ENCODE measurements around the gene NPAT. TPM values are rescaled to one million over a fixed set of nuclear protein-coding genes. Genes with fewer than 3 reads are reported as not detected.

NPAT gene
- total and polyA plus RNA-seq, 2 of the 13 experiments (the other 11 are each of a cell fraction or from before 2014, with no cell fraction given), result 4.4 to 11.2 TPM

GRCh38 chr11:108222574-108223347, at the start of gene NPAT, which contains the start of gene ATM (continued):
- TF ChIP-seq NFE2L2 (IDR thresholded peaks at IDR 0.05; ENCODE audit: low read length), result no peak
- no peak for TF ChIP-seq MTA3 (CRISPR knock-in tag; IDR thresholded peaks at IDR 0.05)
- TF ChIP-seq SRY (CRISPR knock-in tag; IDR thresholded peaks at IDR 0.05), result 0 out of 2 replicates have a peak, but pooled peaks have one; percentile 39
- peak; percentile 86; the same call in 1 of the 2 replicates for TF ChIP-seq KDM2A (CRISPR knock-in tag; IDR thresholded peaks at IDR 0.05; ENCODE audit: borderline replicate concordance, low read depth)
- TF ChIP-seq TBX2 (CRISPR knock-in tag; IDR thresholded peaks at IDR 0.05; ENCODE audit: borderline replicate concordance), result no peak; the same call in 1 of the 2 replicates
- TF ChIP-seq UBTF (CRISPR knock-in tag; IDR thresholded peaks at IDR 0.05), result peak; percentile 68
- peak; percentile 96 for TF ChIP-seq ELF1 (CRISPR knock-in tag; IDR thresholded peaks at IDR 0.05)
- TF ChIP-seq ZFP90 (CRISPR knock-in tag; IDR thresholded peaks at IDR 0.05; ENCODE audit: borderline replicate concordance), result 0 out of 2 replicates have a peak, but pooled peaks have one; percentile 0
- no peak for TF ChIP-seq STAT5B (CRISPR knock-in tag; IDR thresholded peaks at IDR 0.05)
- TF ChIP-seq NFKBIZ (CRISPR knock-in tag; IDR thresholded peaks at IDR 0.05), result no peak; the same call in 1 of the 2 replicates
- TF ChIP-seq ZNF460 (CRISPR knock-in tag; IDR thresholded peaks at IDR 0.05; ENCODE audit: borderline replicate concordance), result no peak; the same call in 1 of the 2 replicates
- TF ChIP-seq ZNF12 (CRISPR knock-in tag; IDR thresholded peaks at IDR 0.05), result 0 out of 2 replicates have a peak, but pooled peaks have one; percentile 18
- TF ChIP-seq ZKSCAN8 (CRISPR knock-in tag; IDR thresholded peaks at IDR 0.05; ENCODE audit: borderline replicate concordance), result no peak
- TF ChIP-seq HMGXB4 (CRISPR knock-in tag; IDR thresholded peaks at IDR 0.05; ENCODE audit: borderline replicate concordance in 1 of 2, low read depth in 1 of 2), result peak; percentile 89 to 96
- TF ChIP-seq ARNT2 (CRISPR knock-in tag; IDR thresholded peaks at IDR 0.05; ENCODE audit: low read depth), result no peak; the same call in 1 of the 2 replicates
- TF ChIP-seq HES4 (CRISPR knock-in tag; IDR thresholded peaks at IDR 0.05; ENCODE audit: borderline replicate concordance), result 0 out of 2 replicates have a peak, but pooled peaks have one; percentile 38
- TF ChIP-seq YEATS4 (CRISPR knock-in tag; IDR thresholded peaks at IDR 0.05; ENCODE audit: borderline replicate concordance), result peak; percentile 96
- TF ChIP-seq ZNF230 (CRISPR knock-in tag; IDR thresholded peaks at IDR 0.05), result peak; percentile 60
- peak; percentile 98 for TF ChIP-seq ZMYM4 (CRISPR knock-in tag; IDR thresholded peaks at IDR 0.05)
- TF ChIP-seq ZNF792 (CRISPR knock-in tag; IDR thresholded peaks at IDR 0.05), result peak; percentile 89; the same call in 1 of the 2 replicates
- TF ChIP-seq KLF9 (CRISPR knock-in tag; IDR thresholded peaks at IDR 0.05; ENCODE audit: low read depth), result no peak
- 0 out of 2 replicates have a peak, but pooled peaks have one; percentile 41 for TF ChIP-seq SMAD3 (CRISPR knock-in tag; IDR thresholded peaks at IDR 0.05)
- TF ChIP-seq ZNF292 (CRISPR knock-in tag; IDR thresholded peaks at IDR 0.05; ENCODE audit: borderline replicate concordance, low read depth), result 0 out of 2 replicates have a peak, but pooled peaks have one; percentile 29
- TF ChIP-seq BCL3 (CRISPR knock-in tag; IDR thresholded peaks at IDR 0.05), result peak; percentile 67; the same call in 1 of the 2 replicates

Measured in HepG2 (cell line).